HG03575 (cell line): Measurements from ENCODE around the gene ELOVL6.
"Not testable (repeated sequence)": the region's sequence is repeated elsewhere in the genome, so short reads cannot be mapped to it uniquely, and the experiment has no call there.

Experiments
- ATAC-seq: cut with Tn5 transposase; IDR thresholded peaks from one replicate; pipeline ENCODE4 v1.9.1; 2021; ENCODE audit not compliant: unreplicated experiment, insufficient number of reproducible peaks, low FRiP score; ENCODE audit errors: extremely low read depth

ELOVL6 gene

GRCh38 chr4:110165382-110166286, 32.8 kb downstream of the ELOVL6 start:
- ATAC-seq: no peak

- no peak for ATAC-seq
These were observed 33.6 kb downstream of the ELOVL6 start for GRCh38 chr4:110164856-110165255.

GRCh38 chr4:110164251-110164650, 34.2 kb downstream of the ELOVL6 start:
- no peak for ATAC-seq

GRCh38 chr4:110163327-110164069, 34.9 kb downstream of the ELOVL6 start:
- no peak for ATAC-seq

GRCh38 chr4:110160618-110161017, 37.8 kb downstream of the ELOVL6 start:
- ATAC-seq: no peak

GRCh38 chr4:110159541-110159940, 38.9 kb downstream of the ELOVL6 start:
- ATAC-seq: no peak

GRCh38 chr4:110157580-110157979, 40.8 kb downstream of the ELOVL6 start:
- ATAC-seq: no peak

- ATAC-seq: not testable (repeated sequence)
These were observed 41.2 kb downstream of the ELOVL6 start for GRCh38 chr4:110157166-110157565.

- ATAC-seq: no peak
These were observed 42.0 kb downstream of the ELOVL6 start for GRCh38 chr4:110156442-110156841.

- ATAC-seq: no peak
These were observed 42.8 kb downstream of the ELOVL6 start for GRCh38 chr4:110155654-110156053.

GRCh38 chr4:110154582-110154981, 43.8 kb downstream of the ELOVL6 start:
- no peak for ATAC-seq

GRCh38 chr4:110152386-110152785, 46.0 kb downstream of the ELOVL6 start:
- ATAC-seq: no peak

GRCh38 chr4:110149089-110149488, 49.3 kb downstream of the ELOVL6 start:
- ATAC-seq: no peak

GRCh38 chr4:110142461-110142860, 56.0 kb downstream of the ELOVL6 start:
- ATAC-seq: no peak

- no peak for ATAC-seq
These were observed 58.6 kb downstream of the ELOVL6 start for GRCh38 chr4:110139815-110140214.

GRCh38 chr4:110139111-110139510, 59.3 kb downstream of the ELOVL6 start:
- ATAC-seq: no peak

GRCh38 chr4:110138551-110138950, 59.9 kb downstream of the ELOVL6 start:
- ATAC-seq: no peak

GRCh38 chr4:110137829-110138228, 60.6 kb downstream of the ELOVL6 start:
- no peak for ATAC-seq

GRCh38 chr4:110135523-110135922, 62.9 kb downstream of the ELOVL6 start:
- no peak for ATAC-seq

- ATAC-seq: no peak
These were observed 63.3 kb downstream of the ELOVL6 start for GRCh38 chr4:110135076-110135475.
